Fibroblast of skin of left biceps (primary cell): ENCODE measurements around the gene HNRNPA3.
"Not testable (repeated sequence)": the region's sequence is repeated elsewhere in the genome, so short reads cannot be mapped to it uniquely, and the experiment has no call there.

Source experiments
- DNase-seq, 2 experiments: peaks; one replicate each; pipeline ENCODE4 v3.0.0-alpha.2; 2013; ENCODE audit warnings: low read depth in 2 of 2

Gene HNRNPA3

DNA sequence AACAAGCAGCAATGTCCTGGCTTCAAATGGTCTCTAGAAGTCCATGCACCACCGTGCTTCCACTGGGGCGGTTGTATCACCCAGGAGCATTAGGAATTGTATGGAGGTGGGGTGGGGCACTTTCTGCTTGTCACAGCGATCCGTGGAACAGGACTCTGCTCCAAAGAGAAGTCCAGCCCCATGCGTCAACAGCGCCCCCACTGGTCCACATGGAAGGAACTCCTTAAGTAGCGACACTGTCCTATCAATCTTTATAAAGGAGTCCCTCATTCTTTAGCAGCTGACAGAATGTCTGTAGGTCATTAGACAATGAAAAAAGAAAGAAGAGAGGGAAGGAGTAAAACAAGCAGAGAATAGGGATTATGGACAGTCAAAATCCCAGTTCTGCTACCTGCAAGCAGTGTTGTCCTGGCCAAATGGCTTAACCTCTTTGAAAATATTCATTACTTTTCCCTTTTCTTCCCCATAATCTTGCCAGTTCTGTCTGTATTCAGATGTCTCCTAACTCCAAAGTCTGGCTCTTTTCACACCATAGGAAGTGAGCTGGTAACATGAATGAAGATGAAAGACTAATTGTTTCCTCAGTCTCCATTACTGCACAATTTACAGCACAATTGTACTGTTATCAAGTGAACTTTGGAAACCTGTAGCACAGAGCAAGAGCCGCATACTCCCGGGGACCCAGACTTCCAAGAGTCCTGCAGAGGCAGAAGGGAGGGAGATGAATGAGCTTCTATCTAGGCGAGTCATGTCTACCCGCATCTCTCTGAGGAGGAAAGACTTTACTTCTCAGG, 42.0 kb downstream of the HNRNPA3 start:
- no peak for DNase-seq

DNA sequence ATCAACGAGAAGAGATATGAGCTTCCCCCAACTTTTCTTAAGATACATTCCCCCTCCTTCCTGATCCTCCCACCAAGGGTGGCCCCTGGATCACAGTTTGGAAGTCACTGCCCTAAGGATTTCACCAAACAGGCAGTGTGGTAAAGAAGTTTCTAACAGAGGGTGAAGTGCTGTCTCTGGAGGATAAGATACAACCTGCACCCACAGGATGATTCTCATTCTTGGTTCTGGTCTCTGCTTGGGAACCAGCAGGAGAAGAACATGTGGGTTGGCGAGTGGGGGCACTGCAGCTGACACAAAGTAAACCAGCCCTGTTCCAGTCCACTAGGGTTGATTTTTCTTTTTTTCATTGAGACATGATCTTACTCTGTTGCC, 42.6 kb downstream of the HNRNPA3 start:
- DNase-seq: no peak

DNA sequence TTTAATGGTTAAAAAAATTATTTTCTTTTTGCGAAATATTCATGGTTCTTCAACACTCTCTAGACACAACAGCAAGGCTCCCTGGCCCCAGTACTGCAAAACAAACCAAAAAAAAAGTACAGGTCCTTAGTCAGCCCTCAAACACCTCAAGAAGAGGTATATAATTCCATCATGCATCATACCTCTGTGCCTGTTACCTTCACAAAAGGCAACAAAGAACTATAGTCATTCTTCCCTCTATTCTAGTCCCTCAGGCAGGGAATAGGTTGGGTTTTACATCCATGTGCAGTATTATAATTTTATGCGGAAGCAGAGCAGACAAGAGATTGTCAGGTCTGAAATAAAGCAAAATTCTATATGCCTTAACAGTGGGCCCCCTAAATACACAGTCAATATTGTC, 43.4 kb downstream of the HNRNPA3 start:
- DNase-seq: no peak

DNA sequence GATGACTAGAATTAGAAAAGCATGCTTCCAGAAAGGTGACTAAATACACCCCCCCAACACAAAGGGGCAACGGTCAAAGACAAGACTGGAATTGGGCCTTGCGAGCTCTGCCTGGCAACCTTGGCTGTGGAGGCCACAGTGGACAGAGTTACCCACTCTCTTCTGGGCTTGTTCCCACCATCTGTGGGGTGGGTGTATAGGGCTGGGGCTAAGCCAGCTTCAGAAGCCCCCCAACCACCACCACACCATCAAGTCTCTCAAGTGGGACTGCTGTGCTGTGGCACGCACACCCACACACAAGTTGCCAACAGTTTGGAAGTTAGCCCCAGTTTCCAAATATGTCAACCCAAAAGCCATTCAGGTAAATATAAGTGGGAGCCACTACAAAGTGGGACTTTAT, 44.1 kb downstream of the HNRNPA3 start:
- no peak for DNase-seq

DNA sequence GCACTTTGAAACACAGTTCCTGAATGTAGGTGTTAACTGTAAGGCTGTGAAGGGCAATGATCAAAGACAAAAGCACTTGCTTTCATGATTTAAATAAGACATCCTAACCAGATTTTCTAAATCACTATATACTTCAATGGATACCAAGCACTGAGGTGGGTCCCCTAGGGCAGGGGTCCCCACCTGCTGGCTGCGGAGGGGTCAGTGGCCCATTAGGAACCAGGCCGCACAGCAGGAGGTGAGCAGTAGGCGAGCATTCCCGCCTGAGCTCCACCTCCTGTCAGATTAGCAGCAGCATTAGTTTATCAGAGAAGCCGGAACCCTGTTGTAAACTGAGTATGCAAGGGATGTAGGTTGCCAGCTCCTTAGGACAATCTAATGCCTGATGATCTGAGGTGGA, 44.9 kb downstream of the HNRNPA3 start:
- no peak for DNase-seq

DNA sequence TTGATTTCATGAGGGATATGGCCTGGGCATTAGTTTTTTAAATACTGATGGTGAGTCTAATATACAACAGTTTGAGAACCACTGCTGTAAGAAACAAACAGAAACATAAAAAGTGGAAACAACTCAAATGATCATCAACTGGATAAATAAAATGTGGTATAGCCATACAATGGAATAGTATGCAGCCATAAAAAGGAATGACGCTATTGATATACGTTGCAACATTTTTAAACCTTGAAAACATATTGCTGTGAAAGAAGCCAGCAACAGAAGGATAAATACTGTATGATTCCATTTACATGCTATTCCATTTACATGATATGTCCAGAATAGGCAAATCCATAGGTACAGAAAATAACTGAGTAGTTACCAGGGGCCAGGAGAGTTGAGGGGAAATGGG, 45.5 kb downstream of the HNRNPA3 start:
- DNase-seq: no peak

DNA sequence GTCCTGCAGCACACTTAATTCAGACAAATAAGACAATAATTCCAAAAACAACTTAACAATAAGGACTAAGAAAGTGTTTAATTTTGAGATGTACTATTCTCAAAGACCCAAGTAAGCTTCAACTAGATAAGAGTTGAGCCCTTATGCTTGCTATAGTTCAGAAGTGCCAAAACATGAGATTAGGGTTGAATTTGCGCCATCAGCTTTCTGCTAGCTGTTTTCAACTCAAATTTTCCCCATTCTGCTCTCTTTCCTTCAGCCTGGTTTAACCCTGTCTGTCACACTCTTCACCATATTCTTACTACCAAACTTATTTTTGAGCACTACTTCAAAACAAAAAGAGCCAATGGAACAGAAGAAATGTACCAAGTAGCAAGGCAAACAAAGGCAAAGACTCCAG, 47.8 kb downstream of the HNRNPA3 start:
- DNase-seq: no peak

DNA sequence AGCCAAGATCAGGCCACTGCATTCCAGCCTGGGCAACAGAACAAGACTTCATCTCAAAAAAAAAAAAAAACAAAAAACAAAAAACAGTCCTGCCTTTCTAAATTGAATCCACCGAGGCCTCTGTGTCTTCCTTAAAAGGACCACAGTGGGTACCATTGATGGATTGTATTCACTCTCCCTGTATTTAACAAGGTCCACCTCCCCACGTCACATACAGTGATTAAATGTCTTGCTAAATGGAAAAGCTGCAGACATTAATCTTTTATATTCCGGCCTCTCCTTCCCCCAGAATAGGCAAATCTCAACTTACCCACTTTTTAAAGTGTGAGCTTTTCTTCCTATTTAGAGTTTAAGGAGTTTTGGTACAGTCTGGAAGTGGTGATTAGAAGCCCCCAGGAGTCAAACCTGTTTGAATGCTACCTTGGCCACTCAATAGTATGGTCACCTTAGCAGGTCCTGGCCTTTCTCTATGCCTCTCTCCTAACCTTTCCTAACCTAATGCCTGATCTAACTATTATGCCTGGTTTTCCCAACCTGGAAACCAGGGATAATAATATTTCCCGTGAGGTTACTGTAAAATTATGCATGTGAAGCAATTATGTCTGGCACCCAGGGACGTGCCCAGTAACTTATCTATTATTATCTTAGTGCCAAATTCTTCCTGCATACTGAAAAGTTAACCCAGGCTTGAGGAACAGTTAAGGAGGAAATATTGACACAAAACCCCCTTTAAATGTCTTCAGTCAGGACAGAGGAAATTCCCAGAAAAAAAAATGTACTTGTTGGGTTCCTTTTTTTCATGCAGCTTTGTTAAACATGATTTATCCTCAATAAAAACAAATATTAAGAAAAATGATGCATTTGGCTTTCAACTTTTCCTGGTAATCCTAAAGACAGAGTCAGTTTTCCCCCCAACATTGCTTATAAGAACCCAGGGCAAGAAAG, 48.8 kb downstream of the HNRNPA3 start:
- DNase-seq: no peak

DNA sequence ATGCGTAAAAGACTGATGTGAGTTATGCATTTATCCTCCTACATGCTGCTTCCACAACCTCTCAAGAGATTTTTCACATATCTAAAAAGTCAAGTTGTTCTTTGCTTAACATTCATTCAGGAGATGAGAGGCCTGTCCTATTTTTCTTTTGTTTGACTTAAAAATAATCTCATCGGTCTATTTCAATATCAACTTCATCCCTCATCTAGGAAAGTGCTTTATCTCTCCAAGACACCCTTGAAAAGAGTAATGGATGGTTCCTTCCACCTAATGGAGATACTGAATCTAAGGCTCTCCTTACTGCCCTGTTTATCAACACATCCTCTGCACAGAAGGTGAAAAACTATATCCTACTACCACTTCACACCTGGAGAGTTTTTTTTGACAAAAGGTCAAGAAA, 49.5 kb downstream of the HNRNPA3 start:
- DNase-seq: no peak

DNA sequence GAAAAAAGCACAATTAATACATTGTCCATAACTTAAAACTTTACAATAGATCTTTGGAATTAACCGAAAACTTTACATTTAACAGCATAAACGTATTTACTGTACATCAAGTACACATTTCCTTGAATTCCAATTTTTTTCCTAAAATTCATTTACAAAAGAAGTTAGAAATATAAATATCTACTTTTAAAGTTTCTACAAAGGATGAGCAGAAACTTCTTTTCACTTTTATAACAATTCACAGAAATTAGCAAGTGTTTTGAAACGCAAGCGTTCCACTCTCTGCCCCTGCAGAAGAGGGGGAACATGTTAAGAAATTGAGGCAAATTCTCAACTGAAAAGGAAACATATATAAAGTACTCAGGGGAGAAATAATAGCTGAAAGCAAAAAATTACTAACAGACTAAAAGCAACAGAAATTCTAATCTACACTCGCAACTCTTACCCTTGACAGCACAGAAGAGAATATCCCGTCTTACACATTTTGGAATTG, 50.4 kb downstream of the HNRNPA3 start:
- DNase-seq: no peak

DNA sequence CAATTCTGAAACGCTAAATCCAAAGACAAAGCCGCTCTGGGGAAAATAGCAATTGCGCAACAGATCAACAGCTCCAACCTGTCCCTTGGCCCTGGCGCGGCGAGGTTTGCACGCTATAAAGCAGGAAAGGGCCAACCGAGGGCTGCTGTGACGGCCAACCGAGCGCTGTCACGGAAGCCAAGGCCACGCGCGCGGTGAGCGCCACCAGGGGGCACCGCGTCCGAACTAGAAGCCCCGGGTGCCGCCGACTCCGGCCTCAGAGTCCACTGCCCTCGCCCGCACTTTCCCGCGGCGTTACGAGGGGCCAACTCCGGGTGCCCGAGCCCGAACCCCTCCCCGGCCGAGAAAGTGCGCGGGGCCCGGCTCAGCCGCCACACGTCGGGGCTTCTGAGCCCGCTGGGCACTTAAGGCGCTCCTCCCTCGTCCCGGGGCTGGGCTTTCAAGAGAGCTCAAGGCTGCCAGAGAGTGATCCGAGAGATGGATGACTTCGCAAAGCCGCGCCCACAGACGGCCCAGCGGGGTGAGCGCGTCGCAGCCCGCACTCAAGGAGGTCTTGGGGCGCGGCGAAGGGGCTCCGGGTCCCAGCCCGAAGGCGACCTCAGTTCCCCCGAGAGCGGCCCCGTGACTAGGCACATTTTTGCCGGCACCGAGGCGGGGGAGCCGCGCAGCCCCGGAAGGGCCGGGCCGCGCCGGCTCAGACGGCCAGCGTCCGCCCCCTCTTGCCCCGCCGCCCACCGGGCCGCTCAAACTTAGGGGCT, 51.0 kb downstream of the HNRNPA3 start:
- DNase-seq: peak; percentile 94 to 95

DNA sequence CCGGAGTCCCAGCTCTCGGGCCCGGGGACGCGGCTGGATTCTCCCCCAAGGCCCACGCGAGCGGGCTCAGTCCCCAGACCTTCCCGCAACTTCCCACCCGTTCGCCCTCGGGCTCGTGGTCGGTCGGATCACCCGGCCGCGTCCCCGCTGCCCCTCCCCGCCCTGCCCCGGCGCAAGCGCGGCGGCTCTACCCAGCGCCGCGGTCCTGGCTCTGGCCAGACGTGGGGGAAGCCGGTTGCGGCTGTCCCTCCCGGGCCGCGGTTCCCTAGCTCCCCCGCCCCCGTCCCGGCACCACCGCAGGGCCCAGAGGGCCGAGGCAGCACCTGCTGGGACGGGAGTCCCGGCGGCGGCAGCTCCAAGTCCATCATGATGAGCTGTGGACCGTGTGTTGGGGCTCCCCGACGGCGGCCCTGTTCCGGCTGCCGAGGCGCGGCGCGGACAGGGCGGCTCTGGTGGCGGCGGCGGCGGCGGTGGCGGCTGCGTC, 51.7 kb downstream of the HNRNPA3 start:
- DNase-seq: no peak

DNA sequence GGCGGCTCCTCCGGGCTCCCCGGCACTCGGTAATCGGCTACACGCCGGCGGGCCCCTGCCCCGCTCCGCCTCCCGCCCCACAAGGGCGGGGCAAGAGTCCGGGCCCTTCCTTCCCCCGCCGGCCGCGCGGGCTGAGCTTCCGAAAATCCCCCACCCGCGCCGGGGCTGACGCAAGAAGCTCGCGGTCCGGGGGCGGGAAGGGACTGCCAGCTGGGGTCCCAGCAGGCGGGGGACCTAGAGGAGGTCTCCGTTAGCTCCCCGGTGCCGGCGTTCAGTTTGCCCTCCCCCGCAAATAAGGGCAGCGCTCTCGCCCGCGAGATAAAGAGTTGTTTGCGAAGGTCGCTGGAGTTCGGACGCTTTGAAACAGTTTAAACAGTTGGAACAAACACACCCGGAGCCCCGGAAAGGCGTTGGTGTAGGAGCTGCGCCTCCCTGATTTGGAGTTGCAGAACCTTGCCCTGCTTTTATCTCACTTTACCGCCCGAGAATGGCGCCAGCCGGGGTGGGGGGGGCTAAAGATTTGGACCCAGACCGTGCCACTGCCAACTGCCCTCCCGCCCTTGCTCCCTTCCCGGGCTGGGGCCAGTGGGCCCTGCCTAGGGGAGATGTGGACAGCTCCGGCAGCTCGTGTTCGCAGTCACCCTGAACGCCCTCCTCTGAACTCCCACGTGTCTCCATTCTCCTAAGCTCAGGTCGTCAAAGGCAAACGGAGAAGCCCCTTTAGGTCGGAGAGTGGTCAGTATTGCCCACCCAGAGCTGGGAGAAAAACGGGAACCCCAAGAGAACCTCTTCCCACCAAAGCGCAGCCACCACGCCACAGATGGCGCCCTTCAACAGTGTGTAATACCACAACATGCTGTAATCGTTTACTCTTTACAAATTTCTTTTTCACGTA, 52.3 kb downstream of the HNRNPA3 start, which contains the start of gene NFE2L2:
Gene NFE2L2 (minus strand): TSS at position 35 of the 895 bp plus-strand sequence. CDS start 151 bp downstream, outside the sequence.
- peak; percentile 79 to 83 for DNase-seq

DNA sequence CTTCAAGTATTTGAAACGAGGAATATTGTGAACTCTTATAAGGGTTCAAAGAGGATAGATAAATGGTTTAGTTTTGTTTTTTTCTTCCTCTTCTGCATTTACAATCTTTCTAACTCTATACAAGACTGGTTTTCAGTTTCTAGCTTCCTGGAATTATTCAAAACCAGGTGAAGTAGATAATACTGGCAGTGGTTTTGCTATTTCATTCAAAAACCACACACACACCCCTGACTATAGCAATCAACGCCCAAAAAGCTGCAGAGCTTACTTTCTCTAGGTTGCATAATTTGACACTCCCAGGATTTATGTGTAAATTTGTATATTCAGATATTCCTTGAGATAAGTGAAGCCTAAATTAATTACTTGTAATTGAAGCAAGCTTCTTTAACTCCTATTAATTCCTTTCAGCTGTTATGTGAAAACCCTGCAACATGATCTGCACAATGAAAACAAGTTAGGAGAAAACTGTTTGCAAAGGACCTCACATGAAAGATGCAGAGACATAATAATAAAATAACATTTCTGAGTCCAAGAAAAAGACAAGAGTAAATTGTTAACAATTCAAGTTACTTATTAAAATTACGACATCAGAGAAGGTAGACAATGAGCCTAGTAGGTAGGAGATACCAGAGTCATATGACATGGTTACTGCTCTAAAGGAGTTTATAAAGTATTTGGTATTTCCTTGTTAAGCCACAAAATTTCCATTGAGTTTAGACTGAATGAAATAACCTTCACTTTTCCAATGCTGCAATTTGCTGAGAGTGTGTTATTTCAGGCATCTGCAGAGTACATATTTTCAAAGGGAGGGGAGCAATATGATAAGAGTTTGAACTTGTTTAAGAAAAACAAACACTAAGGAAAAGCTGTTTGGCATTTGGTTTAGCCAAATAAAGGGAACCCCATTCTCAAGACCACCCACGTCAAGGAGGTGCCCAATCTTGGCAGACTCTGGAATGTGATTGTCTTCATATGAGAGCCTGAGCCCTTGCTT, 53.5 kb downstream of the HNRNPA3 start:
- DNase-seq: no peak

DNA sequence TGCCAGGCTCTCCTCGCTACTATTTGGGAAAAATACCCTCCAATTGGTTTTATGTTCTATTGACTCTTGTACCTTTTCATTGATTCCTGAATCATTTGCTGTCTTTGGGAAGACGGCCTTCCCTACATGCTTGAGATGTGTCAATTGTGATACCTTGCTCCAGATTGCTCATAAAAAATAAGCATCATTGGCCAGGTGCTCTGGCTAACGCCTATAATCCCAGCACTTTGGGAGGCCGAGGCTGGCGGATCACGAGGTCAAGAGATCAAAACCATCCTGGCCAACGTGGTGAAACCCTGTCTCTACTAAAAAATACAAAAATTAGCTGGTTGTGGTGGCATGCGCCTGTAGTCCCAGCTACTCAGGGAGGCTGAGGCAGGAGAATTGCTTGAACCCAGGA, 54.4 kb downstream of the HNRNPA3 start:
- DNase-seq: not testable (repeated sequence)

DNA sequence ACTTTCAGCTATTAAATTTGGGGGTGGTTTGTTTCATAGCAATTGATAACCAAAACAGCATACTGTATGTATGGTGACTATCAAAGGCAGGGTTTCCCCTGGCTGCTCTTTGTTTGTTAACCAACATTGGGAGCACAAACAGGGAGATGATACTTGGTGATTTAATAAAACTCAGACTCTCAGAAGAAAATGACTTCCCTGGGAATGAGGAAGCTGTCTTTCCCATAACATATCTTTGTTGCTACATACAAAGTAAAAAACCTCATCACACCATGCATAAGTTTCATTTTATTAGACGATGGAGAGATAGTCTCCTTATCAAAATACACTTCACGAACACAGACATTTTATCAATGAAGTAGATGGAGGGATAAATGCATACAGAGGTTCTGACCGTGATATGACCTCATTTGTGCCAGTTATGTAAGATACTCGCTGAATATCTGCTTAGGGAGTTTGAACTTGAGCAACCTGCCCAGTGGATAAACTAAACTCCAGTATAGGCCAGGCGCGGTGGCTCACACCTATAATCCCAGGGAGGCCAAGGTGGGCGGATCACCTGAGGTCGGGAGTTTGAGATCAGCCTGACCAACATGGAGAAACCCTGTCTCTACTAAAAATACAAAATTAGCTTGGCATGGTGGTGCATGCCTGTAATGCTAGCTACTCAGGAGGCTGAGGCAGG, 55.7 kb downstream of the HNRNPA3 start:
- DNase-seq: no peak

DNA sequence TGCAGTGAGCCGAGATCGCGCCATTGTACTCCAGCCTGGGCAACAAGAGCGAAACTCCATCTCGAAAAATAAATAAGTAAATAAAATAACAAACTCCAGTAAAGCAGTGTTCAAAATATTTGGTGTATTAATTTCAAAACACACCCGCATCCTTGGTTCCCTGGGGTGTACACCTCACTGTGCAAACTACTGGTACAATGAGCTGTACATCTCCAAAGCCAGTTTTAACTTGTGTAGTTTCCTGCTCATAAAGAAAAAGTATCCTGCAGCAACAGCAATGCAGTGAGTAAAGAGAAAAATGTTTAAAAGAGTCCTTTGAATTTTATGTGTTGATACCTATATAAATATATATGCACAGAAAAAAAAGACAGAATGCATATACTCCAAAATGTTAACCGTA, 56.3 kb downstream of the HNRNPA3 start:
- no peak for DNase-seq

DNA sequence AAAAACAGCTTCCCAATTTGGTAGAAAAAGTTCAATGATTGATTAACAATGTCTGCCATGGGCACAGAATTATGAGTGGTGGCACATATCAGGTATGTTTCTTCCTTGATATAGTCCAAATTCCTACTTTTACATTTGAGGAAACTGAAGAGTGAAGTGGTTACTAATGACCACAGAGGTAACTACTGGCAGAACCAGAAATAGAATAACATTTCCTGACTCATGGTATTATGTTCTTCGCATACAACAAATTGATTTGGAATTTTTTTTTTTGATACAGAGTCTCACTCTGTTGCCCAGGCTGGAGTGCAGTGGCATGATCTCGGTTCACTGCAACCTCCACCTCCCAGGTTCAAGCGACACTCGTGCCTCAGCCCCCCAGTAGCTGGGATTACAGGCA, 57.9 kb downstream of the HNRNPA3 start:
- no peak for DNase-seq
